GM19463 (cell line): ENCODE results near the gene OR11H7.
"Not testable (repeated sequence)": the region's sequence is repeated elsewhere in the genome, so short reads cannot be mapped to it uniquely, and the experiment has no call there.

Experiments used
- ATAC-seq: cut with Tn5 transposase; IDR thresholded peaks from one replicate; pipeline ENCODE4 v1.9.1; 2021; ENCODE audit warnings: mild to moderate bottlenecking, moderate library complexity; ENCODE audit not compliant: unreplicated experiment

OR11H7 gene

DNA sequence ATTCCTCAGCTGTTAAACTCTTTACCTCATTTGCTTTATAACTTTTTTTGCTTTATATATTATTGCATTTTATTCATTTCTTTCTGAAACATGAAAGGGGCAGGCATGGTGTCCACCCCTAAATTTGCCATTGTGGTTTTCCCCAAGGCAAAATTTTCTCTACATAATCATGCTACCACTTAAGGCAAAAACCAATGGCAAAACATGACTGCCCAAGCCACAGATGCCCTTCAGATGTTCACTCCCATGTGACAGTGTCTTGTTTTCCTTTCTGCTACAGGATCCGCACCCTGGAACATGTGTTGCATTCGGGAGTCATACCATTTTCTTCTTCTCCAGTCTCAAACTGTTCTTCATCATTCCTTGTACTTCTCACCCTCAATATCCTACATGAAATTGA lies 48.6 kb downstream of the OR11H7 start:
- no peak for ATAC-seq

DNA sequence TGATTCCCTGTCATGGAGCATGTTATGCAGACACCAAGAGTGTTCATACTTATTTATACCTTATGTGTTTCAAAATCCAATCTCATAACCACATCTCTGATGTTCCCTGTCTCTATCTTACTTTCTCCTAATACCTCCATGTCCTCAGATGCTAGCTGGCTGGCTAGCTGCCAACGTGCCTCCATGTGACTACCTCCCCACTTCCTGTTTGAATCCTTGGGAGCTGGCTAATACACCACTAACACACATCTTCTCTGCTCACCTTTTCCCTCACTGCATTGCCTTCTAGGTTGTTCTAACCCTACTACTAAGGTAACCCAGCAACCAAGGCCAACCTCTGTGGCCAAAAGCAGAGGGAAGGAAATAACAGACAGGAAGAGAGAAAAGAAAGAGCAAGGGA lies 49.6 kb downstream of the OR11H7 start:
- no peak for ATAC-seq

DNA sequence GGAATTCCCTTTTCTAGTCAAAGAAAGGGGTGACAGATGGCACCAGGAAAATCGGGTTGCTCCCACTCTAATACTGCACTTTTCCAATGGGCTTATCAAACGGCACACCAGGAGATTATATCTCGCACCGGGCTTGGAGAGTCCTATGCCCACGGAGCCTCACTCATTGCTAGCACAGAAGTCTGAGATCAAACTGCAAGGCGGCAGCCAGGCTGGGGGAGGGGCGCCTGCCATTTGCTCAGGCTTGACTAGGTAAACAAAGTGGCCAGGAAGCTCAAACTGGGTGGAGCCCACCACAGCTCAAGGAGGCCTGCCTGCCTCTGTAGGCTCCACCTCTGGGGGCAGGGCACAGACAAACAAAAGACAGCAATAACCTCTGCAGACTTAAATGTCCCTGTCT lies 51.5 kb downstream of the OR11H7 start:
- ATAC-seq = not testable (repeated sequence)
